ELF-1 (cell line): Measurements from ENCODE around the gene ATP10A.
"Not testable (repeated sequence)": the region's sequence is repeated elsewhere in the genome, so short reads cannot be mapped to it uniquely, and the experiment has no call there.

Experiments used
- DNase-seq: peaks from one replicate; pipeline ENCODE4 v3.0.0-alpha.2; 2016; ENCODE audit warnings: low read depth, low spot score

The ATP10A gene

DNA sequence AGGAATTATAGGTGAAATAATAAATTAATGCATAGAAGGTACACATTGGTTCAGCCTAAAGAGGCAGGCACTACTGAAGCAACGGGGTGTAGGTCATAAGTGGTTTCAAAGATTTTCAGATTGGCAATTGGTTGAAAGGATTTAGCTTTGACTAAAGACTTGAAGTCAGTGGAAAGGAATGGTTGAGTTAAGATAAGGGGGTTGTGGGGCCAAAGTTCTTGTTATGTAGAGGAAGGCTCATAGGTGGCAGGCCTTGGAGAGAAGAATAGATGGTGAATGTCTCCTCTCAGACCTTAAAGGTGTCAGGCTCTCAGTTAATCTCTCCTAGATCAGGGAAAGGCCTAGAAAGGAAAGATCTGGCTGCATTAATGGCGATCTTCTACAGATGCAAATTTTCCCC lies 209.8 kb downstream of the ATP10A start:
- DNase-seq: no peak

DNA sequence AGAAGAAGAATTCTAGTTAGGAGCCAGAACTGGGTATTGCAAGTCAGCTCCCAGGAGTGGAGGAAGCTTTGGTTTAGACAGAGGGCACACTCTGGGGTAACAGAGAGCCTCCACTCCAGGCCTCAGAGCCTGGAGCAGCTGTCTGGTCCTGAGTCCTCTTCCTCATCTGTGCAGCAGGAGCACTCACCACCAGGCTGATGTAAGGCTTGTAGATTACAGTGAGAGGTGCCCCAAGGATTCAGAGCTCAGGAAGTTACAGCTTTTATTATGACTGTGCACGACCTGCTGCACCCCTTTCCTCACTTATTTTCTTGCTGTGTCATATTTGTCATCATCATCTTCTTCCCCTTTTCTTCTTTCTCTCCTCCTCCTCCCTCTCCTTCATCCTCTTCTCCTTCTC lies 210.4 kb downstream of the ATP10A start:
- DNase-seq: no peak

GRCh38 chr15:25649390-25649789 lies 213.7 kb downstream of the ATP10A start:
- DNase-seq: no peak

GRCh38 chr15:25643120-25643519 lies 220.0 kb downstream of the ATP10A start:
- DNase-seq: peak; percentile 62

GRCh38 chr15:25641762-25642161 lies 221.4 kb downstream of the ATP10A start:
- no peak for DNase-seq

- DNase-seq: no peak
Observed at GRCh38 chr15:25641361-25641760, 221.8 kb downstream of the ATP10A start.

- DNase-seq: not testable (repeated sequence)
Observed at GRCh38 chr15:25640959-25641358, 222.2 kb downstream of the ATP10A start.

GRCh38 chr15:25640381-25640780 lies 222.7 kb downstream of the ATP10A start:
- no peak for DNase-seq

DNA sequence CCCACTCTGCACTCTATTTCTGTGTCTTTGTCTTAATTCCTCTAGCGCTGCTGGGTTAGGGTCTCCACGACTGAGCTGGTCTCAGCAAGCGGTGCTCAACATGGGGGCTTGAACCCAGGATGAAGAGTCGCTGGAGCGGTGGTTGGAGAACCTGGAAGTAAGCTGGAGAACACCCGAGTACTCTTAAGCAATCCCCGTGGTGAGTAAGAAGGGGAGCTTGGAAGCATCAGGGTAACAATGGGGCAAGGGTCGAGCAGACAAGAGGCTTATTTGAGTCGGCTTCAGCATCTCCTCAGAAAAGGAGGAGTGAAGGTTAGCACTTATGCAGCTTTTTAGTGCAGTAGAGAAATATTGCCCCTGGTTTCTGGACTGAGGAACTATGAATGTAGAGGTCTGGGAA lies 226.6 kb downstream of the ATP10A start:
- not testable (repeated sequence) for DNase-seq

- DNase-seq: no peak
Observed at GRCh38 chr15:25635191-25635590, 227.9 kb downstream of the ATP10A start.

- DNase-seq: no peak
Observed at GRCh38 chr15:25633862-25634261, 229.3 kb downstream of the ATP10A start.

- DNase-seq: no peak
Observed at GRCh38 chr15:25631971-25632370, 231.2 kb downstream of the ATP10A start.
